Activated gamma-delta T cell treated with Interleukin-2 at 50 U/mL for 16 hours (primary cell): ENCODE data around the gene FUZ.
A peak's percentile ranks its signal among the peaks of the same experiment; 100 is the strongest.

Source experiments
- DNase-seq: peaks from one replicate; pipeline ENCODE4 v3.0.0-alpha.2; 2020

FUZ gene

DNA sequence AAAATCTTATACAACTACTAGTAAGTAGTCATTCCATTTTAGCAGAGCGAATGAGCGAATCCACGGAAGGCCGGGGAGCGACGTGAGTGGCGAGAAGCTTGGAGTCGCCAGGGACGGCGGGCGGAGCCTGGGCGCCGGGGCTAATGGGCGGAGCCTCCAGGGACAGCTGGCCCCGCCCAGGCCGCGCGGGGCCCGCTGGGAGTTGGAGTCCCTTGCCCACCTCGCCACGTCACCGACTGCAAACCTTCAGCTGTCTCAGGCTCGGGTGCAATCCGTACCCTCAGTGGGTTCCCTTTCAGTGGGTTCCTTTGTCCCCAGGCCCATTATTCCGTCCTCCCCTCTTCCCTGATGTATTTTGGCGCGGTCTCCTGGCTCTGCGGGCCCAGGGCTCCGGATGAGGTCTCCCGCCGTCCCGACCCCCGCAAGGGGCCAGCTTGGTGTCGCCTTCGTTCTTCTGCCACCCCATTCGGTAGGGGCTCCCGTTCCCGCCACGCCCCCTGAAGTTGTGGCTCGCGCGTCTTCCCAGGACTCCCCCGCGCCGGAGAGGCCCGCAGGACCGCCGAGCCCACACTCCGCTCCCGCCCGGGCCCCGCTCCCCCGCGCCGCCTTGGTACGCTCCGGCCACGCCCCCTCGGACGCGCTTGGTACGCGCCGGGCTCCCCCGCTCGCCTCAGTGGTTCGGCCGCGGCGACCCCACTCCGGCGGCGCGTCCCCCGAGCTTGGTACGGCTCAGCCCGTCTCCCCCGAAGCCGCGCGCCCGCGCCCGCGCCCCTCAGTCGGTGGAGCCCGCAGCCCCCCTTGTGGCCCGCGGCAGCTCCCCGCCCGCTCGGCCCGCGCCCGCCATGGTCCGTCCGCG, 37.6 kb upstream of the FUZ start, which contains the start of gene PTOV1:
TSS of gene PTOV1 (plus strand) at position 673 of the 856 bp plus-strand sequence.
- peak; percentile 84 for DNase-seq

DNA sequence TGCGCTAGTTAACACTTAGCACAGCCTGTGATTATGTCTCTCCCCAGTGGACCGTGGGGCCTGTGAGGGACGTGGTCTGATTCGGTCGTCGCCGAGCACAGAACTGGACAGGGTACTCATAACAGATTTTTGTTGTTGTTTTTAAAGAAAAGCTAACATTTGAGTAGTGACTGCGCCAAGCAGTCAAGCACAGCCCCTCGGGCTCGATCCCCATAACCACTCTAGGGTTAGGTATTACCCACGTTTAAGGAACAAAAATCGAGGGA, 37.1 kb upstream of the FUZ start:
- DNase-seq, result no peak

DNA sequence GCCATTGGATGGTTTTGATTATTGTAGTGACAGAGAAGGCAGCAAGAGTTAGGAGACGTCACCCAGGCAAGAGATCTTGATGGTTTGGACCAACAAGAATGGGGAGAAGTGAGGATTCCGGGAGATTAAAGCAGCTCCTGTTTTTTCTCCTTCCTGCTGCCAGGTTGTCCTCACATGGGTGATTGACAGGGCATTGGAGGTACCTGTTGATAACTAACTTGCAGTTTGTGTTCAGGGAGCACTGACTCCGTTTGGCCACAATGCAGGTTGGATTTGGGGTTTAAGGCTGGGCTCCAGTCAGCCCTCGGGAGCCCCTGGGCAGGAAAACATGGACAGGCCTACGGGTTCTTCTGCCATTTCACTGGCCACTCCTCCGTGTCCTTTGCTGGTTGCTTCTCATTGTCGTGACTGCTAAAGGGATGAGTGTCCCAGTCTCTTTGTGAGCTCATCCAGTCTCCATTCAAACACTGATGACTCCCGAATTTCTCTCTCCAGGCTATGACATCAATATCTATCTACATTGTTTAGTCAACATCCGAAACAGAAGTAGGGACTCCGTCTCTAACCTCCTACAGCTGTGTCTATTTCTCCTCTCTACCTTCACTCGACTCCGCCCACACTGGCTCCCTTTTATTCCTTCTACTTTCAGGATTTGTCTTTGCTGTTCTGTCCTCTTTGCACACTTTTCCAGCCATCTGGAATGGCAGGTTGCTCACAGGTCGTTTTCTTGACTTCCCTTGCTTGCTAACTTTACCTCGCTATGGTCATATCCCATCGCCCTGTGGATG, 36.5 kb upstream of the FUZ start:
- DNase-seq, result no peak

DNA sequence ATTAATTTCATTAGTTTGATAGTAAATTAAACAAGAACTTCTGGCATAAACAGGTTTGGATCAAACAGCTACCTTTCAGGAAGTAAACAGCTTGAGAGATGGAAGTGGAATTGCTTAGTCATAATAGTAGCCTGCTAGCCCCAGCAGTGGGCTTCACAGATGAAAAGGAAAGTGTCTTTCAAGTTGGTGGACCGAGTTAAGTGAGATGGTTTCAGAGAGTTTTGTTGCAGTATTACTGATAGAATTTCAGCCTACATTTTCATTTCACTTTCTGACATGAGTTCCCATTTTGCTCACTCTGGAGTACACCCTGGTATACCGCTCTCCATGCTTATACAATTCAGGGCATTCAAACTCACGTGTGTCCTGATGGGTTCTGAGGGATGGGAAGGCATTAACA, 35.8 kb upstream of the FUZ start:
- DNase-seq, result no peak

DNA sequence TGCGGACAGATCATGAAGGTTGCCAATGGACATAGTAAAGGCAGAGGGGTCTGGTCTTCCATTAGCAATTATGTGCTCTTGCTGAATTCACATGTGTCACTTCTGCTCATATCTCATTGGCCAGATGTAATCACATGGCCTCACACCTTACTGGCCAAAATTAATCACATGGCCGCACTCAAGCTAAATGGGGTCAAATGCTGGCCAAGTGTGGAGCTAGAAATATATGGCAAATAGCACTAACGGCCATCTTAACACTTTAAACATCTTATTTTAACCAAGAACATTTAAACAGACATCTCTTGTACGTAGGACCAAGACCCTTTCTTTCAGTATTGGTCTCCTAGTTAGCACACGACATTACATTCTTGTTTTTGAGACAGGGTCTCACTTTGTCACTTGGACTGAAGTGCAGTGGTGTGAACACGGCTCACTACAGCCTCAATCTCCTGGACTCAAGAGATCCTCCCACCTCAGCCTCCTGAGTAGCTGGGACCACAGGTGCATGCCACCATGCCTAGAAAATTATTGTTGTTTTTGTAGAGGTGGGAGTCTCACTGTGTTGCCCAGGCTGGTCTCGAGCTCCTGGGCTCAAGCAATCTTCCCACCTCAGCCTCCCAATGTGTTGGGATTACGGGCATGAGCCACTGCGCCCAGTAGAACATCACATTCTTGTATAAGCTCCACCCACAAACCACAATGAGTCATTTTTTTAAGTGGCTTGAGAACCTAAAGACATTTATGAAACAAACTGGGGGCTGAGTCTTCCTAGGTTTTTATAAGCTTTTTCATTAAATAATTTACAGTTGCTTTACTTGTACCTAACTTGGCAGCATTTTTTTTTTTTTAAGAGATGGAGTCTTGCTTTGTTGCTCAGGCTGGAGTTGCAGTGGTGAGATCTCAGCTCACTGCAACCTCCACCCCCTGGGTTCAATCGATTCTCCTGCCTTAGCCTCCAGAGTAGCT, 34.9 kb upstream of the FUZ start:
- no peak for DNase-seq

DNA sequence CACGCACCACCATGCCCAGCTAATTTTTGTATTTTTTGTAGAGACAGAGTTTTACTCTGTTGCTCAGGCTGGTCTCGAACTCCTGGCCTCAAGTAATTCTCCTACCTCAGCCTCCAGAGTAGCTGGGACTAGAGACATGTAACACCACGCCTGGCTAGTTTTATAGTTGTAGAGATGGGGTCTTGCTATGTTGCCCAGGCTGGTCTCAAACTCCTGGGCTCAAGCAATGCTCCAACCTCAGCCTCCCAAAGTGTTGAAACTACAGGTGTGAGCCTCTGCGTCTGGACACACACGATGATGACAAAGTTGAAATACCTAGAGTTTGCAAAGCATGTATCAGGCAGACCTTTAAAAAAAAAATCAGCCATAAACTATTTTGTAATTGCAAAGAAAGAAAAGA, 33.3 kb upstream of the FUZ start:
- no peak for DNase-seq

DNA sequence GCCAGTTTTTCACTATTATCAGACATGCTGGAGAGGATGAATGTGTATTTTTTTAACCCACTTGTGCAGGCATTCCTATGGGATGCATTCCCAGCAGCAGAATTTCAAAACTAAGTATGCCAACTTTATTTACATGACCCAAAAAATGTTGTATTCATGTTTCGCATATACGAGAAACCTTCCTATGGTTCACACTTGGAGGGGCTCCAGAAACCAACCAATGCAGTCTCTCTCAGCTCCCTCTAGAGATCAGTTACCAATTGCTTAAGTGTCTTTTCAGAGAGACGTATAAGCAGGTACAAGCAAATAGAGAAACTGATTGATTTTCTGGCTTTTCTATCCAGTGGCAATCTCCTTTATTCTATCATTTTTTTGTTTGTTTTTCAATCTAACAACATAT, 32.3 kb upstream of the FUZ start:
- no peak for DNase-seq

DNA sequence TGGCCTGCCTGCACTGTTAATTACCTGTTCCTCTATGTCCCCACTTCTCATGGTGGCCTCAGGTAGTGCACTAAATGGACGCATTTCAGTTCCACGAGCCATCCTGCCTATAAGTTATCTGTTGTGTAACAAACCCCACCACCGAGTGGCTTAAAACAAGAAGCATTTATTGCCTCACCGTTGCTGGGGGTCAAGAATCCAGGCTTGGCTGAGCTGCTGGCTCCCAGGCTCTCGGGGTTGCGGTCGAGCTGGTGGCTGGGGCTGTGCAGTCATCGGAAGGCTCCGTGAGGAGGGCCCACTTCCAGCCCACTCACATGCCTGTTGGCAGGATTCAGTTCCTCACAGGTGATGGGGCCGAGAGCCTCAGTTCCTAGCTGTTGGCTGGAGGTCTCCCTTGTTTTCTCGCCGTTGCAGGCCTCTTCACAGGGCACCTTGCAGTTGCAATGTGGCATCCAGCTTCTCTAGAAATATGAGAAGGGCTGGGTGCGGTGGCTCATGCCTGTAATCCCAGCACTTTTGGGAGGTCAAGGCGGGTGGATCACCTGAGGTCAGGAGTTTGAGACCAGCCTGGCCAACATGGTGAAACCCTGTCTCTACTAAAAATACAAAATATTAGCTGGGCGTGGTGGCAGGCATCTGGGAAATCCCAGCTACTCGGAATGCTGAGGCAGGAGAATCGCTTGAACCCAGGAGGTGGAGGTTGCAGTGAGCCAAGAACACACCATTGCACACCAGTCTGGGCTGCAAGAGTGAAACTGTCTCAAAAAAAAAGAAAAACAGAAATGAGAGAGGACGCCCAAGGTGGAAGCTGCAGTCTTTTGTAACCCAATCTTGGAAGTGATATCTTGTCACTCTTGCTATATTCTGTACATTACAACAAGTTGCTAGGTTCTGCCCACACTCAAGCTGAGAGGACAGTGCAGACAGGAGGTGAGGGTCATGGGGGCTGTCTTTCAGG, 31.3 kb upstream of the FUZ start:
- DNase-seq, result no peak

DNA sequence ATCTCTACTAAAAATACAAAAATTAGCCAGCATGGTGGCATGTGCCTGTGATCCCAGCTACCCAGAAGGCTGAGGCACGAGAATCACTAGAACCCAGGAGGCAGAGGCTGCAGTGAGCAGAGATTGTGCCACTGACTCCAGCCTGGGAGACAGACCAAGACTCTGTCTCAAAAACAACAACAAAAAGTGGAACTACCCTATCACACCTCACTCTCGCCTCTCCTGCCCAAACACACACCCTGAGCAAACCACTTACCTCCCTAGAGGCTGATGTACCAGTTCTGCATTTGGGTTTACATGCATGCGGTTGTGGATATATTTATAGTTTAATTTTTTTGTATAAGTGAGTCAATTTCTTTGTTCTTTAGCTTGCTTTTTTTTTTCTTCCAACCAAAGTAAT, 30.2 kb upstream of the FUZ start:
- no peak for DNase-seq

DNA sequence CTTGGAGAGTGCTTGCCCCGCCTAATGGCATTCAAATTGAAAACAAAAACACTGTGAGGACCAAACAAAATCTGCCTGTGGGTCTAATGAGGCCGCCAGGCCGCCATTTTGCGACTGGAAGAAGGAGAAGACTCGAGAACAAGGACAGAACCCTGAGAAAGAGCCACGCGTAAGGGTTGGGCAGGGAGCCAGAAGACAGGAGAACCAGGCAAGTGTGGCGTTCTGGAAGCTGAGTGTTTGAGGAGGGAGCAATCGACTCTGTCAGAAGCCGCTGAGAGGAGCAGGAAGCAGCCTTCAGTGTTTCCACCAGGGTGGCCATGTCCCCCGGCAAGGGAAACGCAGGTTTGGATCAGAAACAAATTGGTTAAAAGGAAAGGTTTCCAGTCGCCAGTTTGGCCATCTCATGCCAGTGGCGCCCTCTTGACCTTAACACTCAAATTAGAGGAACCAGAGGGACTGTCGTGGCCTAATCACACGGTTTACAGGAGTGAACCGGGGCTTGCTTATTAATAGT, 27.7 kb upstream of the FUZ start:
- DNase-seq, result no peak

DNA sequence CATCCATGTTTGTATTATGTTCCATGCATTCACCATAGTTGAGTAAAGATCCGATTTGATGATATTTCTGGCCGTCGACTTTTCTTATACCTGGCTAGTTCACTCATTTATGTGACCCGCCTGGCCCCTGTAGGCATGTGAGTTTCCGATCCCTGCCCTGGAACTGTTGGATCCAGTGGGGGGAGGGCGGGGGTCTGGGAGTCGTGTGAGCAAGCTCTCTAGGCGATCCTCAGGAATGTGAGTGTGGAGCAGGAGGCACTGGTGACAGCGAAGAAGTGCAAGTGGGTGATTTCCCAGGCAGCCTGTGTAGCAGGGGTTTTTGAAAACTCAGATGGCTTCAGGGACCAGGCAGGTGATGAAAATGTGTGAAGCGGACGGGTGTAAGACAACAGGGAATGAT, 27.2 kb upstream of the FUZ start:
- no peak for DNase-seq

DNA sequence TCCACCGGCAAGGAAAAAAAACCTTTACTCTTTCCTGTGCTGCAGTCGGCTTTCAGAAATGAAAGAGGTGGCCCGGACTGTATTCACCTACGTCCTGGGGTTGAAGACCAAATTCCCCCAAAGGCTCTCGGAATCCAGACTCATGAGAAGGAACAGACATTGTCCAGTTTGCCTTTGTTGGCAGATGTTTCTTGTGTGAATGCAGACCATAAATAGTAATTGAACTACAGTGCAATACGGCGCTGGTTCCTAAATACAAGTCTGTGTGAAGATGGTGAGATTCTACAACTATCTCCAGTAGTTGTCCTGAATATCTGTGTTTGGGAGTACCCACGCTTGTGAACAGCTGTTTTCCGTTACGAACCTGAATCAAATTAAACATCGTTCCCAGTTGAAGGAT, 26.6 kb upstream of the FUZ start:
- DNase-seq, result no peak

DNA sequence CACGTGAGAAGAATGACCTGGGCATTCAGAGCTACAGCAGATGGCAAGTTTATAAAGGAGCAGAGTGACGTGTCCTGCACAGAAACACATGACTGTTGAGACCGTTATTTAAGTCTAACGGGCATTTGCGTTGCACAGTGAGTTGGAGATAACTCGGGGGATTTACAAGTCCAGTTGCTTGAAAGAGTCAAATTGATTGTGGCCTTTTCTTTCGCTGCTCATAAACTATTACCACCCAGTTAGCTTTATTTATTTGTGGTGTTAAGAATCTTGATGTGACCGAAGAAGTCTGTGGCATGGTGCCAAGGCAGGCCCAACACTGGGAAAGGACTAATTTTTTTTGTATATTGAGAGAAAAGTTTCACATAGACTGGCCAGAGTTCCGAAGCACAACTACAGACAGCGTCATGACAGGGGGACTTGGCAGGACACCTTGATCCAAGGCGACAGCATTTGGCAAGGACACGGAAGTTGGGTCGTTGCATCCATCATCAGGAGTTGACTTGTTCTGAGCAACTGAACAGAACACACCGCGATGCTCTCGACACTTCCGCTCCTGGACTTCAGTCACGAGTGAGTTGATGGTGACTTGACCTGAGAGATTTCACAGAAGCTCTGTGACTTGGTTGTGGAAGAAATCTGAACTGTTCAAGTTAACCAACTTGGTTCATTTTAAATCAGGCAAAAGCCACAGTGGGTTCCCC, 25.9 kb upstream of the FUZ start:
- DNase-seq, result no peak

DNA sequence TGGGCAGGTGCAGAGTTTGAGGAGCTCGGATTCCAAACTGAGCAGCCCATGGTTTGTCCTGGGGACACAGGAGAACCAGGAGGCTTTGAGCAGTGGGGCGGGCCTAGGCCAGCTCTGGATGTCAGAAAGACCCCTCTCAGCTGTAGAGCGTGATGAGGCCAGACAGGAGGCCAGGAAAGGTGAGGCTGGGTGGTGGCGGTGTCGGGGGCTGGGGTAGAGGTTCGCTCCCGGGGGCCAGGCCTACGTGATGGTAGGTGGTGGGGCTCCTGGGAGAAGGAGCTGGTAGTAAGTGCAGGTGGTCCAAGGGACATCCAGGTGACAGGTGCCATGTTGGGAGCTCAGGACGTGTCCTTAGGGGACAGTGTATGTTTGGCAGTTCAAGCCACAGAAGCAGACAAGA, 24.3 kb upstream of the FUZ start:
- DNase-seq, result no peak

DNA sequence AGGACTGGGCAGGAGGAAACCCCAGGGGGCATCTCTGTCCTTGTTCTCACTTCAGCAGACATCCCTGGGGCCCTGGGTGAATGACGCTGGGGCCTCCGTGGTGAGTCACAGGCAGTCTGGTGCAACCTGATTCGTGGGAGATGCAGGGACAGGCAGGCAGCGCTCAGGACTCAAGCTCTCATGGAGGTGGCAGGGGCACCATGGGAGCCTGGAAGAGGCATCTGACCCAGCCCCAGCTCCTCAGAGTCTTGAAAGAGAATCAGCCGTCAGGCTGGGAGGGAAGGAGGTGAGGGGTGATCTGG, 23.9 kb upstream of the FUZ start:
- DNase-seq, result no peak

DNA sequence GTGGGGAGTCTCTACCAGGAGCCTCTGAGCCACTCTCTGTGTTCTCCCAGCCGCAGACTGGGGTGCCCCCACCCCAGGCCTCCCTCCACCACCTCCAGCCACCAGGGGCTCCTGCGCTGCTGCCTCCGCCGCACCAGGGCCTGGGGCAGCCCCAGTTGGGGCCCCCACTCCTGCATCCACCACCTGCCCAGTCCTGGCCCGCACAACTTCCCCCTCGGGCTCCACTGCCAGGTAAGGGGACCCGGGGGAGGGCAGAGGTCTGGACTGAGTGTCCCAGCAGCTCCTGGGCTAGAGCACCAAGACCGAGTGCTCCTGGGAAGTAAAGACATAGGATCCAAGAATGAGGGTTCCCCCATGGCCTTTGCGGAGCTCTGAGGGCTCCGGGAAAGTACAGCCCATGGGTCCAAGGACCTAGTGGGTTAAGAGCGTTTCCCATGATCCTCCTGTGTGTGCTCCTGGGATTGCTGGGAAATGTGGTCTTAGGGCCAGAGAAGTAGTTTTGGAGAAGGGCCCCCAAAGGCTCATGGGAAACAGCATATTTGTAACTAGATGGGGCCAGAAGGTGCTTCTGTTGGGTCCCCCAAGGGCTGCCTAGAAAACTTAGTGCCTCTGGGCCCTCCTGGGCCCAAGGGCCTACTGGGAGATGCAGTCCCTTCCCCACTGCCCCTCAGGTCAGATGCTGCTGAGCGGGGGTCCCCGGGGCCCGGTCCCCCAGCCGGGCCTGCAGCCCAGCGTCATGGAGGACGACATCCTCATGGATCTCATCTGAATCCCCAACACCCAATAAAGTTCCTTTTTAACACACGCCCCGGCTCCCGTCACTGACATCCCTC, 23.3 kb upstream of the FUZ start:
- no peak for DNase-seq

DNA sequence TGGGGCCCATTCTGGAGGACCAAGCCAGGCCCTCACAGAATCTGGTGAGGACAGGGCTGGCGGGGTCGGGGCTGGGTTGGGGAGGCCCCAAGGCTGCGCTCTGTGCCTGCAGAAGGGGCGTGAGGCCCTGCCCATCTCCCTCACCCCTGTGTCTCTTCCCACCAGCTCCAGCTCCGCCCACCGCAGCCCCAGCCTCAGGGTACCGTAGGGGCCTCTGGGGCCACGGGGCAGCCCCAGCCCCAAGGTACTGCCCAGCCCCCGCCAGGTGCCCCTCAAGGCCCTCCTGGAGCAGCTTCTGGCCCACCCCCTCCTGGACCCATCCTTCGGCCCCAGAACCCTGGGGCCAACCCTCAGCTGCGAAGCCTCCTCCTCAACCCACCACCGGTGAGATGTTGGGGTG, 22.5 kb upstream of the FUZ start:
- DNase-seq, result no peak

DNA sequence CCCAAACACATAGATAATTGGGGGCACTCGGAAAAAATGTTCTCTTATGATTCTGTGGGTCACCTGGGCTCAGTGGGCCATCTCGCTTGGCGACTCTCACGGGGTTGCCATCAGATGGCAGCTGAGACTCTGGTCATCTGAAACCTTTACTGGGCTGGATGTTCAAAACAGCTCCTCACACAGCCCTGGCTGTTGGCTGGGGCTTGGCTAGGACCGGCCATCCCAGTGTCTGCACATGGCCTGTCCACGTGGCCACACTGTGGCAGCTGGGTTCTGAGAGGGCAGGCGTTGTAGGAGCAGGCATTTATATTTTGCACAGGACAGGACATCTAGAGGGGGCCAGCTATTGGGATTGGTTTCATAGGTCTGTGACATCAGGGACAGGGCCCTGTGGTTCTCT, 20.5 kb upstream of the FUZ start:
- no peak for DNase-seq

DNA sequence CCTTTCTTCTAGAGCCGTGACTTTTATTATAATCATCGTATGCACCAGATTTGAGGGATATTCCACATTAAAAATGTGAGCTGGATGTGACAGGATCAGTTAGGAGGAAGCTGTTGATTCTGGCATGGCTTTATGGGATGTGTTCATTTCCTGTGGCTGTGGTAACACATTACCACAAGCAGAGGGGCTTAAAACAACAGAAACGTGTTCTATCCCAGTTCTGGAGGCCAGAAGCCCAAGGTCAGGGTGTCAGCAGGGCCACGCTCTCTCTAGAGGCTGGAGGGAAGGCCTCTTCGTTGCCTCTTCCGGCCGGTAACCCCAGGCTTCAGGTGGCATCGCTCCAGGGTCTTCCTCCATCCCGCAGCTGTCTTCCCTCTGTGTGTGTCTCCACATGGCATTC, 19.5 kb upstream of the FUZ start:
- no peak for DNase-seq

DNA sequence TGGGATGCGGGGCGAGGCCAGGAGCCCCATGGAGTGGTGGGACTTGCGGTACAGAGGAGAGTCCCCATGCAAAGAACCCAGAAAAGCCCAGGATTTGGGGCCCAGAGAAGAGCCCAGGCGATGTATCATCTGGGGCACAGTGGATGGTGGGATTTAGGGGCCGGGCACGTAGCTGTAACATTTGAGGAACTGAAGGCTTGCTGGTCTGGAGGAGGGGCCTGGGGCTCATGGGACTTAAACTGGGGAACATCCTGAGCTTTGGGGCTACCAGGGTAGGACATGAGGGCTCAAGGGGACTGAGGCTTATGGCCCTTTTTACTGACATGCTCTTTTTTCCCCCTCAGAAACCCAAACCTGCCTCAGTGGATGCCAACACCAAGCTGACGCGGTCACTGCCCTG, 18.5 kb upstream of the FUZ start:
- DNase-seq, result no peak

DNA sequence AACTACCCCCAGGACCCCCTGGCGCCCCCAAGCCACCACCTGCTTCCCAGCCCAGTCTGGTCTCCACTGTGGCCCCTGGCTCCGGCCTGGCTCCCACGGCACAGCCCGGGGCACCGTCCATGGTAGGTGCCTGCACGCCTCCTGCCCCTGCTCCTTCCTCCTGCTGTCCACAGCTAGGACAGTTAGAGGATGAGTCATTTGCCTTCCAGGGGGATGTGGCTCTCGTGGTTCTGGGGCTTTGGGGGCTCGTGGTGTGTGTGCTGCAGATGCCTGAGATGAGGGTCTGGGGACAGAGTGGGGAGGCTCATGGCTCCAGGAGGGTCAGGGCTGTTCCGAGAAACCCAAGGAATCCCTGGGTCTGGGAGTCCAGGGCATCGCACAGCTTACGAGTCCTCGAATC, 17.7 kb upstream of the FUZ start:
- no peak for DNase-seq
